Activated CD8-positive, alpha-beta memory T cell treated with anti-CD3 and anti-CD28 coated beads, Interleukin-2, amount 50 U/mL, for 1 hour (primary cell): Measurements from ENCODE around the gene CDK5.

Source experiments
- DNase-seq: peaks from one replicate; pipeline ENCODE4 v3.0.0-alpha.2; 2020; ENCODE audit errors: extremely low read depth

CDK5 gene

DNA sequence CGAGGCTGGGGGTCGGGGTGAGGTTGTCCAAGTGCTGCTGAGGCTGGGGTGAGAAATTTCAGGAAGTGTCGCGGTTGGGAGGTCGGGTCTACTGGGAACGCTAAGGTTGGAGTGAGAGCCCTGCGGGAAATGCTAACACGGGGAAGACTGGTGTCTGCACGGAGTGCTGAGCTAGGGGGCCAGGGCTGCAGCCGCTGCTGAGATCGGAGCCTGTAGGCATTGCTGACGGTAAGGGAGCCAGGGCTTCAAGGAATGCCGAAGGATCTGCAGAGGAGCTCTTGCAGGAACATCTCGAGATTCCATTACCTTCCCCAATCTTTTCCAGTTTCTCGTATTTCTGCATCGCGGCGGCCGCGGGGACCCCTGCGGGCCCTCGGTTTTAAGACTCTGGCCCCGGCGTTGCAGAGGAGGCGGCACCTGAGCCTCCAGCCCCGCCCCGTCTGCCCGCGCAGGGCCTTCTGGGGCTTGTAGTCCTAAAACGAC, at the start of gene CDK5:
Gene CDK5 (minus strand): TSS at position 392 of the 483 bp plus-strand sequence. CDS start 49 bp downstream, at position 343.
- no peak for DNase-seq

DNA sequence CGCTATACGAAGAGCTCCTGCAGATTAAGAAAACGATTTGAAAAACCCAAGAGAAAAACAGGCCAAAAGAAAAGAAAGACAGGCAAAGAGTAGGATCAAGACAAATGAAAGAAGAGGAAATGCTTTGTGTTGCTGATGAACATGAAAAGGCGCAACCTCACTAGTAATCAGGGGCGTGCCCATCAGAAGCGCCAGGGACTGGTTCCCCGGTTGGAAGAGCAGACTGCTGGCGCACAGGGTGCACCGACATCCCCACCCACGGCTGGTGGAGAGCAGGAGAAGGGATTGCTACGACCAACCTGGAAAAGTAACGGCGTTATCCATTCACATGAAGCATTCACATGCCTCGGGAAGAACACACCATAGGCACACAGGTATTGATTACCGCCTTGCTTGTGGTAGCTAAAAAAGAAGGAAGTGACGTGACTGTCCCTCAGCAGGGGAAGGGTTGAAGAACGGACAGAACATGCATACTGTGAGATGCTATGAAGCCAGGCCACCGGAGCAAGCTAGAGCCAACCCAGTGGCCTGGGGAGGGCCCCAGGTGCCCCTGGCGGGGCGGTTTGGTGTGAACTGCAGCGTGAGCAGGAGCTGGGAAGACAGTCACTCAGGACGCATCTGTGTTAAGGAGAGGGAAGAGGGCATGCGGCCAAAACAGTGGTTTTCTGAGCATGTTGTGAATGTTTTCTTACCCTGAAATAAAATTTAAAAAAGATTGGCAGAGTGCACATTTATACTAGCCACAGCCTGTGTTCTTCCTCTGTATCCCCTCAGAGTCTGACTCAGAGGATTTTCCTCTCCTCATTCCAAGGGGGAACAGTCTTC, 46.9 kb upstream of the CDK5 start:
- no peak for DNase-seq

DNA sequence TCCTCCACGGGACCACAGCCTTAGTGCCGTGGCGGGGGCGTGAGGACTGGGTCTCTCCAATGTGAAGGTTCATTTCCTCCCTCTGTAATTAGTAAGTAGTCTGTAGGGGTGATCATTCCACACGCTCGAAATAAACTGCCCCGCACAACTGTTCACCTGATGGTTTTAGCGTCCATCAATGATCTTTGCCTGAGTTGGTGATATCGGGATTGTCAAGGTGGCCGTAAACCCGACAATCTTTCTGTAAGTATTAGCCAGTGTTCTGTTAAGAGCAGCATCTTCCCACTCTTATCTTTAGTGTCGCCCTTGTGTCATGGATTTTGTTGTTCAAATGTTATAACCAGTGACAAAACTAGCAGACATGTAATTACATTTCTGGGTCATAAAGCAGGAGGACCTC, 46.3 kb upstream of the CDK5 start:
- no peak for DNase-seq

DNA sequence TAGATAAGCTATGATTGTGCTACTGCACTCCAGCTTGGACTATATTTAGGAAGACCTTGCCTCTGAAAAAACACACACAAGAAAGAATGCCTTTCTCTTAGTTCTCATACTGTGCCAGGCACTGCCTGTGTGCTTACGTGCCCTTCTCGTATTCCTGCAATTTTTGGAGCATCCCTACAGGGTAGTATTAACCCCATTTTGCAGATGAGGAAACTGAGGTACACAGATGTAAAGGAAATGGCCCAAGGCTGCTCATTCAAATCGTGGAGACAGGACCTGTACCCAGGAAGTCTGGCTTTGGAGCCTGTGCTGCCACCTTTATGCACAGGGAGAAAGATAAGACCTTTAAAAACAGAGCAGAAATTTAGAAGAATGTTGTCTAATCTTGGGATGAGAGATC, 45.3 kb upstream of the CDK5 start:
- DNase-seq, result no peak

DNA sequence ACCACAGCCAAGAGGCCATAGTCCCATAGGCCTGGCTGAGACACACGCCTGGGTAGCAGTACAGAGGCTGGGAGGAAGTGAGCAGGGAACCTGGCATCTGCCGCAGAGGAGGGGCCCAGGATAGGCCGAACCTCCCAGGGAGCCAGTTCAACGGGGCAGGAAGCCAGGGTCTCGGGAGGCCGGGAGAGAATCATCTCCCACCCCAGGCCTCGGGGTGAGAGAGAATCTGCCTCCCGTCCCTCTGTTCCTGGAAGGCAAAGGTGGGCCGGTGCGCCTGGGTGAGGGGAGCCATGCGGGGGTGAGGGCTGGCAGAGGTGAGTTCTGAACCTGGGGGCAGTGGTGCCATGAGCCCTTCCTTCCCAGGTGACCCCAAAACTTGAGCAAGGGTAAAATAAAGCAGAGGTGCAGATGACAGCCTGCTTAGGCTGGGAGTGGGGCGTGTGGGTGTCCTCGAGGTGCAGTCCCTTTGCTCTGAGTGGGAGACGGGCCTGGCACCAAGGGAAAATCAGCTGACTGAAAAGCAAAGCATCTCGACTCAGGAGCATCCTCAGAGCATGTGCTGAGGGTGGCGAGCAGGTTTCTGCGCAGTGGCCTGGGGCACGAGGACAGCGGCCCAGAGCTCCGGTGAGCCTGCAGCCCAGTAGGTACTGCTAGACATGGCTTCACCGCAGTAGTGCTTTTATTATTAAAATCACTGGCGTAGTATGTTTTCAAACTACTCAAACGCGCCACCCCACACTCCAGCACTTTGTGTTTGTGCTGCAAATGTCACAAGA, 44.1 kb upstream of the CDK5 start:
- no peak for DNase-seq

DNA sequence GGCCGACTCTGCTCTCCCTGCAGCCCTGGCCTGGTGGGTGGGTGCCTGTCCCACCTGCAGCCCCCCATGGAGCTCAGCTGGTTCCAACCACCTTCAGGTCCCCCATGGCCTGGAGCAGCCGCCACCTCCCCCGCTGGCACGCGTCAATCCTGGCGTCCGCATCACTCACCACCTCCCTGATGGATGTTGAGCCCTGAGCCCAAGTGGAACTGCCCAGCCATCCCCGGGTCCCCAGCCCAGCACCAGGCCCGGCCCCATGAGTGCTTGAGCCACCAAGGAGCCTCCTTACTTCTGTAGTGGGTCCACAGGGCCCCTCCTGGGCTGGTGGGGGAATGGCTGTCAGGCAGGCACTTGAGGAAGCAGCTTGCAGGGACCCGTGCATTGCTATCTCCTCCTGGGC, 43.2 kb upstream of the CDK5 start:
- no peak for DNase-seq

DNA sequence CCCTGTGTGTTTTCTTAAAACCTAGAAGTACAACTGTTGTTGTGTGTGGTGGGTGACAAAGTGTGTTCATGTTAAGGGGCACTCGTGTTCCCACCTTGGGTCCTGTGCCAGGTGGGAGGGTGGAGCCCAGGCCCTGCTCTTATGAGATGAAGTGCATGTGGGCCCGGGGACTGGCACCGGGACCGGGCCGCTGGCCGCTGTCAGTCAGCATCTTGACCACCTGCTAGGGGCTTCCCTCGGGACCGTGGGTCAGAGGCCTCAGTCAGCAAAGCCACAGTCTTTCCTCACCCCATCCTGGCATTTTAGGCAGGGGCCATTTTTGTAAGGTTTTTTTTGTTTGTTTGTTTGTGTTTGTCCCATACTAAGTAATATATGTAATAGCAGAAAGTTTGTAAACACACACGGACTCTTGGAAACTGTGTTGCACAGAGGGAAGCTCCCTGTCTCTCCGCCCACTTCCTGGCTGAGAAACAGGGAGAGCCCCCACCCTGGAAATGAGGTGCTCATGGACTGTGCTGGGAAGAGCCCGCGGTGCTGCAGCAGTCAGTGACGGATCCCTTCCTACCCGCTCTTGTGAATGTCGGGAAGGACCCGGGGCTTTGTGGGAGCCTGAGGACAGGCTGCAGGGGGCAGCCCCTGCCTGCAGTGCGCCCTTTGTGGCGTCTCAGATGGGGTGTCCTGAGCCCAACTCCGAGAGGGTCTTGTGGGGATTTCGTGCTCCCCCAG, 42.0 kb upstream of the CDK5 start:
- DNase-seq, result no peak

DNA sequence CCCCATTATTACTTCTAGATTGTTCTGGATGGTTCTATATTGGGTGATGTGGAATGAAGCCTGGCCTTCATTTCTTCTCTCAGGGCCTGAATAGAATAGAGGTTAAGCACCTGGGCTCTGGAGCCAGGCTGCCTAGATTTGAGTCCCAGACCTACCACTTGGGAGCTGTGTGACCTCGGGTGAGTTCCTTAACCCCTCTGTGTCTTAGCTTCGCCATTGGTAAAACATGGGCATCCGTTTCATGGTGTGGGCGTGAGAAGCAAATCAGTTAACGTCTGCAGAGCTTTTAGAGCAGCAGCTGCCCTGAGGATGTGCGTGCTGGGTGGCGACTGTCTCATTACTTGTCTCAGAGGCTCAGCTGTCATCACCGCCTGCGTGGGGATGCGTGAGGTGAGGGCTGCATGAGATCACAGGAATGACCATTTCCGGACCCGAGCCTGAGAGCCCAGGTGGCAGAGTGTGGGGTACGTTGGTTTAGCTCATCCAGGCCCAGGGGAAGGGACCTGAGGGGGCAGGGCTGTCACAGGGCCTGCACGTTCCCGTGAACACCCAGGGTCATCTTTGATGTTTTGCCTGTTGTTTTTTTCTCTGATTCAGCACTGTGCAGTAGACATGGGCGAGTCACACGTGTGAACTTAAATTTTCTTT, 38.3 kb upstream of the CDK5 start:
- no peak for DNase-seq

DNA sequence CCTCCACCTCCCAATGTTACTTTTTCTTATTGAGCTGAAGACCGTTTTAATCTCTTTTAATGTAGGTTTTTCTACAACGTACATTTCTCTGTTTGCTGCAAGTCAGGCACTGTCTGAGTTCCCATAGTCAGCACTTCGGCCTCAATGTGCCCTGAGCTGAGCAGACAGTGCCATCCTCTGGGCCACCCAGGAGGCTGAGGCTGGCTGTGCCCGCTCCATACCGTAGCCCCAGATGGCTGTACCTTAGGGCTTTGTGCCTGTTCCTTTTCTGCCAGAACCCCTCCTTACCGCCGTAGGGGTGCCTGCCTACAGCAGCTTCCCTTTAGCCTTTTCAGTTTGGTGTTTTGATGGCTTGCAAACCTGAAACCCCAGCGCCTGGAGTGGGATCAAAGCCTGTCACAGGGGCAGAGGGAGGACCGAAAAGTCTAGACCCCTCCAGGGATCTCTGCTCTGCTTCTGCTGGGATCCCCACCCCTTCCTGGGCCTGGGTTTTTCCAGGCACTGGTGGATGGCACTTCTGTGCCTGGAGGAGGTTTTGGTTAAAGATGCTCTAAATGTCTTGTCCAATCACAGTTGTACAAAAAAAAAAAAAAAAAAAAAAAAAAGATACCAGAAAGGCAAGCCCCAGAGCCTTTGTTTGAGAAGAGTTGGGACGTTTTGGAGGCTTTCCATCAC, 37.6 kb upstream of the CDK5 start:
- no peak for DNase-seq

DNA sequence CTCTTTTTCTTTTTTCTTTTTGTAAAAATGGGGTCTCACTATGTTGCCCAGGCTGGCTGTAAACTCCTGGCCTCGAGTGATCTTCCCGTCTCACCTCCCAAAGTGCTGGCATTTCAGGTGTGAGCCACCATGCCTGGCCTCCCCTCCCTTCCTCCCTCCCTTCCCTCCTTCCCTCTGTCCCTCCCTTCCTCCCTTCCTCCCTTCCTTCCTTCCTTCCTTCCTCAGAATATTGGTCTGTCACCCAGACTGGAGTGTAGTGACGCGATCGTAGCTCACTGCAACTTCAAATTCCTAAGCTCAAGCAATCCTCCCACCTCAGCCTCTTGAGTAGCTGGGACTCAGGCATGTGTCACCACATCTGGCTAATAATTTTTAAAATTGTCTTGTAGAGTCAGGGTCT, 37.0 kb upstream of the CDK5 start:
- DNase-seq, result no peak

DNA sequence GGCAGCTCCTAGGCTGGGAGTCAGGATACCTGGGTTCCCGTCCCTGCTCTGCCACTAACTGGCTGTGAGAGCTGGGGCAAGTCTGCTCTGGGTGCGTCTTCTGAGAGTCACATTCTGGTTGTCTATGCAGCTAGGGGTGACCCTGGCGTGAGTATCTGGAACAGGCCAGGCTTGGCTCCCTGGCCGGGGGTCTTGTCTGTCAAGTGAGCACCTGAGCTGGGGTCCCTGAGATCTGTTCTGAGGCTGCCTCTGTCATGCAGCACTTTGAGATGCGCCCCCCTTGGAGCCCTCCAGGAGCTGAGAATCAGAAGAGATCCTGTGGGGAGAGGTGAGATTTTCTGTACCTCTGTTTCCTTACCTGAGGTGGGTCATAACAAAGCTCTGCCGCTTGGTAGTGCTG, 36.1 kb upstream of the CDK5 start:
- DNase-seq, result no peak

DNA sequence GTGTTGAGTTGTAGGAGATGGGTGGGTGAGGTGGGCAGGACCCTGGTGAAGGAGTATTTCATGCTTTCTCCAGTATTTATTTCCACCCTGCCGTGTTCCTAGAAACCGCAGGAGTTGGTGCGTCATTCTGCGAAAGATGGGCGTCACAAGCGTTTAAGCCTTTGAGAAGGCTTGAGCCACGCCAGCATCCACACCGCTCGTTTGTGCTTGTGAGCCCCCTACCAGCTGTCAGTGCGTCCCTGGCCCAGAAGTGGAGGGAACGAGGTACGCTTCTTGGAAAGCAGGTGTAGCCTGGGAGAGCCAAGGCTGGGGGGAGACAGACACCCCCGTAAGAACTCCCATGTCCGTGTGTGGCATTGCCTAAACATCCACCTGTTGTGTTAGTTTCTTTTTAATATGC, 34.3 kb upstream of the CDK5 start:
- DNase-seq, result no peak

DNA sequence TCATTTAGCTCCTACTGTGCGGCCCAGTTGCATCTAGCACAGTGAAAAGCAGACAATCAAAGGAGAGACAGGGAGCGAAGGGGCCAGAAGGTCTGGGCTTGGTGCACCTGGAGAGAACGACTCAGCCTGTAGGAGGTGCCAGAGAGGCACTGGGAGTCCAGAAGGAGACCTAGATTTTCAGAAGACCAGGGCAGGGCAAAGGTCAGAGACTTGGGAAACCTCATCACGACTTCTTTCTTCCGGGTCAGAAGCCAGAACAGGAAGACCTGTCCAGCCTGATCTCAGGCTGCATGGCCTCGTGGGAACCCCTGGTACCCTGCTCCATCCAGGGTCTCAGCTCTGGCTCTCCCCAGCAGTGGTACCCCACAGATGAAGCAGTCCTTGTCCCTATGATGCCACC, 33.7 kb upstream of the CDK5 start:
- DNase-seq, result no peak

DNA sequence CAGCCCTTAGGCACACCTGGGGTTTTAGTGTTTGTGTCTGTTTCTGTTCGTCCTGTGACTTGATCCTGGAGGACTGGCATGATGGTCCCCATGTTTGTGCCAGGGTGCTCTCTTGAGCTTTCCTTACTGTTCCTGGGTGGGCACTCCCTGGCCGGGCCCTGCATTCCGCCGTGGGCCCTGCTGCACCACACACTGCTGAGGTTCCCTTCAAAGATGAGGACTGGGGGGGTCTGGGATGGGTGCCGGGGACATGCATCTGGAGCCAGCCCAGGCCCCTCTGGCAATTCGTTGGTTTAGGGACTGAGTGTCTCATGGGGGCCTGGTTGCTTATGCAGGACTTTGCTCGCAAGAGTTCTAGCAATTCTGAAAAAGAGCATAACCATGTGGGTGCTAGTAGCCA, 33.3 kb upstream of the CDK5 start:
- no peak for DNase-seq

DNA sequence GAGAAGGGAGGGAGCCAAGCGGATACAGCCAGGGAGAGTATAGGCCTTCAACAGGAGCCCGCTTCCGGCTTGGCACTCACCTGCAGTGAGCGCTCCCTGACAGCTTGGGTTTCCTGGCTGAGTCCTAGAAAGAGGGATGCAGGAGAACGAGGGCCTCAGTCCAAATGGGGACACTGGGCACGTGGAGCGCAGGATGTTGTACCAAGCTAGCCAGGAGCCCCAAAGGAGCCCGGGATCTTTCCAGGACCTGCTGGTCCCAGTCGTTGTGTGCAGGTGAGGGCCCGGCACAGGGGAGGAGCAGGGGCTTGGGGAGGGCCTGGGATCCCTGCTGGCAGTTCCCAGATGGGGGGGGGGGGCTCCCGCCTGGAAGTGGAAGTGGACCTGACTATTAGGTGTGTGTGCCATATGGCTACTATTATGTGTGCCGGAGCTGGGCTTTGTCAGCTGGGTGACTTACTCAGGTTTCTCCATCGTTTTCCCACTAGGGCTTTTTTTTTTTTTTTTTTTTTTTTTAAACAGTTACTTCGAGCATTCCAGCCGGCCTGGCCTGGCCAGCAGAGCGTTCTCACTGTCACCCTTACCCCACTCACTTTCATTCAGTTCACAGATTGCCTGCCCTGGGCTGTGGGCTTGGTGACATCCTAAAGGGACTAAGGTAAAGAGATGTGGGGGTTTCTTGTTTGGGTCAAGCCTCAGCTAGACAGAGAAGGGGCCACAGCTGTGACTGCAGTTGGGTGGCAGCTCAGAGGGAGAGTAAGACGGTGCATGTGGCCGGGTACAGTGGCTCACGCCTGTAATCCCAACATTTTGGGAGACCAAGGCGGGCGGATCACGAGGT, 32.4 kb upstream of the CDK5 start:
- no peak for DNase-seq

DNA sequence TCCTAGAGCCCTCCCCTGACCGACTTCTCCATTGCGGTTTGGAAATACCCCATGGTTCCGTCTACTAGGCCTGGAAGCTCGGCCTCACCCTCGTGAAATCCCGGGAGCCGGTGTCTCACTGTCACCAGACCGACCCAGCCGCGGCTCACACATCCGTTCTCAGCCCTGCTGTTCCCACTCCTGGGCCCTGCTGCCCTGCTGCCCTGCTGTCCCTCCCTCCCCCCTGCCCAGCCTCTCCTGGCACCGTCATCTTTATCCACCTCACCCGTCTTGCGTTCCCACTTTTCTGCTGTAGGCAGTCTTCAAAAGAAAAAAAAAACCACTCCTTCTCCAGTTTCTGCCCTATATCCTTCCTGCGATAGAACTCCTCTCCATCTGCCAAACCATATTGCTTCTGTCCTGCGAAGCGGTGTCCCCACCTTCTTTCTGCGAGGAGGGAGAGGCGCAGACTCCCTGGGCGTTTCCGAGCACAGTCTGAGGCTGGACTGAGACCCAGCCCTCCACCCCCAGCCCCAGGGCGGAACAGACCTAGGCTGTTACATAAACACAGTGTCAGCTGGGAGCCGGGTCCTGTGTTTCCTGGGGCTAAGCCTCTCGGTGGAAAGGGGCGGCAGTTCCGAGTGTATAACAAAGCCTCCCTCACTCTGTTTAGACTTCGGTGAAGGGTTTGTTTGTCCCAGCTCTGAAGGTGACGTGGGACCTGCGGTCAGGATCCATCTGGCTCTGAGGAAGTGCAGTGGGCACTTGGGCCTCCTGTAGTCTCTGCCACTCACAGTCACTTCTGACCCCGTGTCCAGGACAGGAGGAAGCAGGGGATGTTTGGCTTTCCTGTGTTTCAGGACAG, 31.4 kb upstream of the CDK5 start:
- no peak for DNase-seq

DNA sequence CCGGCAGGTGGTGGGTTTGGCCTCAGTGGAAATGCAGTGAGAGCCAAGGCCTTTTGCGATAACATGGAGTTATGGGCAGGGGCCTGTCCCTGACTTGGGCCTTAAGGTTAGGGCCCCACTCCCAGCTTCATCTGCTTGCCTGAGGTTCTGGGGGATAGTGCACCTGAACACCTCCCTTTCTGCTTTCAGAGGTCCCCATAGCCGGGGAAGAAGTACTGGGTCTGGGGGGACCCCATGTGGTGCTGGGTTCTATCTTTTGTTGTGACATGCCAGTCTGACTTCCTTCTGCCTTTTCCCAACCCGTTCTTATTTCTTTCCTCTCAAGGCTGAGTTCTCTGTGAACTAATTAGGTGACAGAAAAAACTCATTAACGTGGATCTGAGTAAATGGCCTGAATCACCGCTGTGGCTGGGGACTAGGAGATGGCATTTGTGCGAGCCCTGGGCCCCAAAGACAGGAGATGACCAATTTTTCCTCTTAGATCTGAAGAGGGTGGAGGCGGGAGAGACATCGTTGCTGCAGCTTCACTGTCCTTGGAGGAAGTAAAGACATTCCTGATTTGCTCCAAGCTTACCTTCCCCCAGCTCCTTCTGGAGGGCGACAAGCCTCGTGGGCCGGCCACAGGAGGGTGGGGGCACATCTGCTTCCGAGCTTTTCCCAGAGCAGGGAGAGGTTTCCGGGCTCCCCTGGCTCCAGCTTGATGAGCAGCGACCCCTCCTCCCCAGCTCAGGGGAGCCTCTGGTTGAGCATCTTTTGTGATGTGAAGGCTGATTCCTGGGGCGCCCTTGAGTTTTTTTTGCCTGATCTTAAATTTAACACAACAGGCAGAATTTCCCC, 30.5 kb upstream of the CDK5 start:
- no peak for DNase-seq

DNA sequence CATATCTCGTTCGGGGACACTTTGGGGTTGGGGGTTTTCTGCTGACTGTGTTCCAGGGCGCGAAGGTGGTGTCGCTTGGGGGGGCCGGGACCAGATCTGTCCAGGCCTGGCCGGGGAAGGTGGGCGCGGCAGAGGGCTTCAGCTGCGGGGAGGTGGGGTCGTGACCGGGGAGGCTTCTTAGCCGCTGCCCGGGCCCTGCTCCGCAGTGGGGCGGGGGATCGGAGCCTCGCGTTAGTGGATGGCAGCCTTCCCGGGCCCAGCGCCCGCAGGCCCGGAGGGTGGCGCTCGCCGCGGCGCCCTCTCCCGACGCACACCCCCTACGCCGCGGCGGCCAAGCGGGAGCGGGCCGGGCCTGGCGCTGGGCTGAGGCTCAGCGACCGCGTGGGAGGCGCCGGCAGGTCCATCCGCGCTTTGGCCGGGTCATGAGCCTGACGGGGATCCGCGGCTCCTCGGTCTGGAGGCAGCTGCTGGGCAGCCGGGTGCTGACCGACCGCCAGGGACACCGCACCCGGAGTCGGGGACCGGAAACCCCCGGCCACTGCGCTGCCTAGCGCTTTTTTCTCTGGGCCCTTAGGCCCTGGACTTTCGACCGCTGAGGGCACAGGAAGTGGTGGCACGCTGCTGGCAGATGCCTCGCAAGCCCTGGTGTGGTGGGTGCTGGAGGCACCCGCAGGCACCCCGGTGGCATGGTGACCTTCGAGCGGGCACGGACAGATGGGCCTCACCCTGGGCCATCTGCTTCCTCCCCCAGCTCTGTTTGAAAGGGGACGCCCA, 29.7 kb upstream of the CDK5 start:
- DNase-seq, result no peak
